GM23338 (cell line): ENCODE measurements around the gene CYP24A1.

Experiments used
- CREB1 ChIP-seq: fragments of 250-450 bp; sonication (Bioruptor Pico); IDR thresholded peaks from 2 replicates; pipeline ENCODE4 v1.5.0; 2020; ENCODE audit warnings: low read depth, mild to moderate bottlenecking, moderate library complexity
- CTCF ChIP-seq, 2 experiments: fragments of 200-600 bp in 1 of 2; sonication (generic) in 1 of 2; conservative IDR thresholded peaks; 2 replicates each; pipeline versions ENCODE4 v1.5.1 to v1.6.1; 2016 to 2017; ENCODE audit warnings: antibody characterized with exemption in 2 of 2, low read depth in 2 of 2, mild to moderate bottlenecking in 2 of 2, moderate library complexity in 1 of 2
- ETS1 ChIP-seq: IDR thresholded peaks from 2 replicates; pipeline ENCODE4 v1.6.1; 2016; ENCODE audit warnings: antibody characterized with exemption
- EZH2 ChIP-seq: fragments of 200-600 bp; sonication (generic); IDR thresholded peaks from one replicate; pipeline ENCODE4 v1.8.0; 2017; ENCODE audit warnings: antibody characterized with exemption, mild to moderate bottlenecking, low read depth; ENCODE audit not compliant: unreplicated experiment
- EZH2phosphoT487 ChIP-seq: fragments of 200-600 bp; sonication (generic); IDR thresholded peaks from one replicate; pipeline ENCODE4 v1.8.1; 2018; ENCODE audit warnings: antibody characterized with exemption; ENCODE audit not compliant: unreplicated experiment
- JUNB ChIP-seq: IDR thresholded peaks from one replicate; pipeline ENCODE4 v1.6.1; 2016; ENCODE audit warnings: antibody characterized with exemption; ENCODE audit not compliant: unreplicated experiment
- NANOG ChIP-seq: IDR thresholded peaks from 2 replicates; pipeline ENCODE4 v1.6.1; 2016; ENCODE audit warnings: antibody characterized with exemption, borderline replicate concordance
- POLR2AphosphoS5 ChIP-seq: IDR thresholded peaks from 2 replicates; pipeline ENCODE4 v1.6.1; 2016; ENCODE audit warnings: antibody characterized with exemption, low read depth
- REST ChIP-seq: IDR thresholded peaks from one replicate; pipeline ENCODE4 v1.6.1; 2018; ENCODE audit warnings: antibody characterized with exemption; ENCODE audit not compliant: unreplicated experiment

- TF ChIP-seq POLR2AphosphoS5 (no peak), EZH2 (no peak), CTCF (conservative IDR thresholded peaks at IDR 0.05; ENCODE audit: low read depth in 2 of 2) (no peak), CREB1 (CRISPR knock-in tag) (no peak), REST (no peak), JUNB (no peak), EZH2phosphoT487 (no peak), NANOG (no peak), ETS1 (no peak)
These were observed 39.2 kb downstream of the CYP24A1 start for GRCh38 chr20:54134445-54135220.
